Smooth muscle cell (in vitro differentiated cells): Measurements from ENCODE around the gene CLPTM1L. TPM values are rescaled to one million over a fixed set of nuclear protein-coding genes. Genes with fewer than 3 reads are reported as not detected.

Experiments used
- DNase-seq: peaks from one replicate; lab custom pipeline; 2025; ENCODE audit not compliant: unreplicated experiment; lab: John Stamatoyannopoulos, UW
- H2AFZ ChIP-seq: fragments of 200-600 bp; sonication (generic); 2 replicates; pipeline ENCODE4 v1.6.0; 2016; ENCODE audit warnings: antibody characterized with exemption, low read depth, mild to moderate bottlenecking
- H3F3A ChIP-seq: fragments of 200-600 bp; sonication (generic); 2 replicates; pipeline ENCODE4 v1.6.0; 2017; ENCODE audit warnings: antibody characterized with exemption, low read depth
- H3K27ac ChIP-seq: fragments of 200-600 bp; sonication (generic); 2 replicates; pipeline ENCODE4 v1.5.1; 2016; ENCODE audit warnings: low read depth, mild to moderate bottlenecking
- H3K27me3 ChIP-seq: fragments of 200-600 bp; sonication (generic); 2 replicates; pipeline ENCODE4 v1.6.1; 2016; ENCODE audit warnings: low read depth, mild to moderate bottlenecking
- H3K36me3 ChIP-seq: fragments of 200-600 bp; sonication (generic); 2 replicates; pipeline ENCODE4 v1.5.1; 2016; ENCODE audit warnings: low read depth
- H3K4me1 ChIP-seq: fragments of 200-600 bp; sonication (generic); 2 replicates; pipeline ENCODE4 v1.5.1; 2016; ENCODE audit warnings: low read depth
- H3K4me2 ChIP-seq: fragments of 200-600 bp; sonication (generic); 2 replicates; pipeline ENCODE4 v1.6.0; 2016; ENCODE audit warnings: mild to moderate bottlenecking
- H3K4me3 ChIP-seq: fragments of 200-600 bp; sonication (generic); 2 replicates; pipeline ENCODE4 v1.5.1; 2016; ENCODE audit warnings: mild to moderate bottlenecking
- H3K79me2 ChIP-seq: fragments of 200-600 bp; sonication (generic); 2 replicates; pipeline ENCODE4 v1.6.0; 2016; ENCODE audit warnings: low read depth, mild to moderate bottlenecking
- H3K9ac ChIP-seq: fragments of 200-600 bp; sonication (generic); 2 replicates; pipeline ENCODE4 v1.6.0; 2016; ENCODE audit warnings: low read depth
- H3K9me3 ChIP-seq: fragments of 200-600 bp; sonication (generic); replicated peaks from 2 replicates; pipeline ENCODE4 v1.5.1; 2016; ENCODE audit warnings: low read depth
- H4K20me1 ChIP-seq: fragments of 200-600 bp; sonication (generic); 2 replicates; pipeline ENCODE4 v1.6.0; 2016; ENCODE audit warnings: low read depth
- WGBS: methylation state at CpG from one replicate; pipeline ENCODE4 v1.1.7; 2016; ENCODE audit warnings: low lambda C conversion rate; 5-methylcytosine and 5-hydroxymethylcytosine counted together
- polyA plus RNA-seq: library from polyadenylated mRNA; unstranded; fragments of >200 nt; fragmentation: Nextera tagmentation; extraction: Ambion mirVana; gene quantifications from 2 replicates; pipeline ENCODE4 v1.2.1, GENCODE V29; 2016
- total RNA-seq: library from RNA; depleted of rRNA; stranded (reverse); fragments of >200 nt; gene quantifications from 2 replicates; pipeline ENCODE4 v1.2.3, GENCODE V29; 2014
- TF ChIP-seq, protein P1 (sequence below): fragments of 200-600 bp; sonication (generic); IDR thresholded peaks from 2 replicates; pipeline ENCODE4 v1.5.1; 2017; ENCODE audit warnings: borderline replicate concordance, mild to moderate bottlenecking, antibody characterized with exemption; ENCODE audit not compliant: insufficient read depth, poor library complexity, severe bottlenecking

CLPTM1L gene
- total and polyA plus RNA-seq, 2 experiments from 2014 or later = 125 to 127 TPM

DNA sequence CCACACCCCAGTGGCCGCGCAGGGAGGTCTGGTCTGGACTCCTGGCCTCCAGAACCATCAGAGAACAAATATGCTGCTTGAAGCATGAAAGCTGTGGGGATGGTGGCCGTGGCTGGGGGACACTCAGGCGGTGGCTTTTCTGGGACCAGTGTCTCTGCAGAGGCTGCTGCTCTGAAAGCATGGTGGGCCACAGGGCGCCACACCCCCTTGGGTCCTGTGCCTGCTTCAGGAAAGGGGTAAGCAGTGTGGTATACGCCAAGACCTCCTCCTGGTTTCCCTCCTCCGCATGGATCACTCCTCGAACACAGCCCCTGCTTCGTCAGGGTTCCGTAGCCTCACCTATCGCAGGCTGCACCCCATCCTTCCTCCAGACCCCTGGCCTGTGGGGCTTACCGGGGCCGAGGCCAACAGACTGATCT is 30.3 kb downstream of the CLPTM1L start:
- H3K27ac ChIP-seq = no peak overlapping the region
- H2AFZ ChIP-seq = no peak overlapping the region
- no peaks in the 10 kb centered on the region for H3K79me2 ChIP-seq
- H3K4me1 ChIP-seq = no peaks in the 10 kb centered on the region
- H3K9ac ChIP-seq = no peak overlapping the region
- H4K20me1 ChIP-seq = no peaks in the 10 kb centered on the region
- DNase-seq = no peak
- H3K9me3 ChIP-seq = no peaks in the 10 kb centered on the region
- peaks cover 5% of the 10 kb centered on the region for H3K36me3 ChIP-seq
- H3F3A ChIP-seq = no peaks in the 10 kb centered on the region
- no peak overlapping the region for H3K4me2 ChIP-seq
- TF ChIP-seq, protein P1, sequence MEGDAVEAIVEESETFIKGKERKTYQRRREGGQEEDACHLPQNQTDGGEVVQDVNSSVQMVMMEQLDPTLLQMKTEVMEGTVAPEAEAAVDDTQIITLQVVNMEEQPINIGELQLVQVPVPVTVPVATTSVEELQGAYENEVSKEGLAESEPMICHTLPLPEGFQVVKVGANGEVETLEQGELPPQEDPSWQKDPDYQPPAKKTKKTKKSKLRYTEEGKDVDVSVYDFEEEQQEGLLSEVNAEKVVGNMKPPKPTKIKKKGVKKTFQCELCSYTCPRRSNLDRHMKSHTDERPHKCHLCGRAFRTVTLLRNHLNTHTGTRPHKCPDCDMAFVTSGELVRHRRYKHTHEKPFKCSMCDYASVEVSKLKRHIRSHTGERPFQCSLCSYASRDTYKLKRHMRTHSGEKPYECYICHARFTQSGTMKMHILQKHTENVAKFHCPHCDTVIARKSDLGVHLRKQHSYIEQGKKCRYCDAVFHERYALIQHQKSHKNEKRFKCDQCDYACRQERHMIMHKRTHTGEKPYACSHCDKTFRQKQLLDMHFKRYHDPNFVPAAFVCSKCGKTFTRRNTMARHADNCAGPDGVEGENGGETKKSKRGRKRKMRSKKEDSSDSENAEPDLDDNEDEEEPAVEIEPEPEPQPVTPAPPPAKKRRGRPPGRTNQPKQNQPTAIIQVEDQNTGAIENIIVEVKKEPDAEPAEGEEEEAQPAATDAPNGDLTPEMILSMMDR = no peak
- no peaks in the 10 kb centered on the region for H3K27me3 ChIP-seq
- no peak overlapping the region for H3K4me3 ChIP-seq
- 95% methylated on average over 13 of the region's 13 CpGs for WGBS

DNA sequence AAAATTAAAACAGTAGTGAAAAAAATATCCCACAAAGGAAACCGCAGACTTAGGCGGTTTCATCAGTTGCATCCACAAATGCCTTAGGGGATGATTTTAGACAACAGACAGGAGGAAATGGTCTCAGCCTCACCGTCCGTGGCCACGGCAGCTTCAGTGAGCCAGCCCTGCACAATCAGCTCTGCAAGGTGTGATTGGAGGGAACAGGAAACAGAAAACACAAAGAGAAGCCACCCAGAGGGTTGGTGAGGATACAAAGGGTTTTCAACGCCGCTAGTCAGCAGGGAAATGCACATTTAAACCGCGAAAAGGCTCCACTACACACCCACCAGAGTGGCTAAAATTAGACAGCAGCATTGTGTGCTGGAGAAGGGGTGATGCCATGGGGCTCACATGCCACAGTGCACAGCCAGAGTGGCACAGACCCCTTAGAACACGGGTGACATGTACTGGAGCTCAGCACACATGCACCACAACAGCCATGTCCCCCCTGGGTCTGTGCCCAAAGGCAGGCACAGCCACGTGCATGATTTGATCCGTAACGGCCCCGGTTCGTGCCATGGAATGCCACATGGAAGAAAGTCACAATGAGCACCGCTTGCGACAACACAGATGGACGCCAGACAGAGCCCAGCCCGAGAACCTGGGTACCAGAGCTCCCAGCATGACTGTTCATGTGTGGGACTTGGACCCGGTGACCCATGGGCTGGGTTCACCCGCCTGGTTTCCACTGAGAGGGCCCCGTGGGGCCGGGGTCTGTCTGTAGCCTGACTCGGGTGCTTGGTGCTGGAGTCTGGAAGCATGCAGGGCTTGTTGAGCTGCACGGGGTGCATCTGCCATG is 31.7 kb downstream of the CLPTM1L start:
- Histone ChIP-seq H3K9ac (no peak overlapping the region), H3K79me2 (no peaks in the 10 kb centered on the region), H3K27me3 (no peaks in the 10 kb centered on the region), H3K4me2 (no peak overlapping the region), H3K9me3 (no peaks in the 10 kb centered on the region), H4K20me1 (no peaks in the 10 kb centered on the region), H2AFZ (no peak overlapping the region), H3F3A (no peaks in the 10 kb centered on the region), H3K4me3 (no peak overlapping the region), H3K27ac (no peak overlapping the region), H3K36me3 (peaks cover 5% of the 10 kb centered on the region), H3K4me1 (no peaks in the 10 kb centered on the region)
- WGBS = 84% methylated on average over 25 of the region's 25 CpGs
- no peak for DNase-seq
- TF ChIP-seq, protein P1 = no peak

DNA sequence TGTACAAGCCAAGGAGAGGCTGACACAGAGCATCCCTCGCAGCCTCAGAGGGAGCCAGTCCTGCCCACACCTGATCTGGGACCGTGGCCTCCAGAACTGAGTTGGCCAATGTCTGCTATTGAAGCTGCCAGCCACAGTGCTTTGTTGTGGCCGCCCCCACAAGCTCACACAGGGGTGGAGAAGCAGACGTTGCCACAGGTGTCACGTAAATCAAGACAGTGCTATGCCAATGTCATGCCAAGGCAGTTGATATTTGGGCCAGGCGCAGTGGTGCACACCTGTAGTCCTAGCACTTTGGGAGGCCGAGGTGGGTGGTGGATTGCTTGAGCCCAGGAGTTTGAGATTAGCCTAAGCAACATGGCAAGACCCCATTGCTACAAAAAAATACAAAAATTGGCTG is 32.7 kb downstream of the CLPTM1L start:
- no peaks in the 10 kb centered on the region for H3K36me3 ChIP-seq

More for the DNA sequence above, 32.7 kb downstream of the CLPTM1L start:
- no peaks in the 10 kb centered on the region for H4K20me1 ChIP-seq
- no peak overlapping the region for H3K4me3 ChIP-seq
- no peaks in the 10 kb centered on the region for H3K79me2 ChIP-seq
- no peaks in the 10 kb centered on the region for H3K4me1 ChIP-seq
- H3K27me3 ChIP-seq = no peaks in the 10 kb centered on the region
- H3K4me2 ChIP-seq = no peak overlapping the region
- DNase-seq = no peak
- no peak overlapping the region for H2AFZ ChIP-seq
- no peaks in the 10 kb centered on the region for H3F3A ChIP-seq
- TF ChIP-seq, protein P1 = no peak
- no peaks in the 10 kb centered on the region for H3K9me3 ChIP-seq
- 93% methylated on average over 7 of the region's 7 CpGs for WGBS
- H3K9ac ChIP-seq = no peak overlapping the region
- H3K27ac ChIP-seq = no peak overlapping the region
